Epithelial cell of umbilical artery (primary cell): ENCODE results near the gene IFNE. TPM values are rescaled to one million over a fixed set of nuclear protein-coding genes. Genes with fewer than 3 reads are reported as not detected.

Experiments used
- total RNA-seq: library from RNA; depleted of rRNA; stranded (reverse); fragments of >200 nt; gene quantifications from 2 replicates; pipeline ENCODE4 v1.2.3, GENCODE V29; 2014

IFNE gene
- total RNA-seq, result 0.32 and 3.6 TPM in 2 replicates

GRCh38 chr9:21482213-21482612, at the start of gene IFNE:
Gene IFNE, minus strand, starts transcription at chr9:21482313. Its CDS starts 619 bp downstream, at chr9:21481694.

GRCh38 chr9:21440139-21440538, 42.0 kb downstream of the IFNE start, which contains the start of gene IFNA1:
Gene IFNA1, plus strand, starts transcription at chr9:21440439. Its CDS starts 69 bp downstream, at chr9:21440508.

Other genes starting within 250 kb of the IFNE start
- gene IFNA14, start 242.3 kb downstream of the IFNE start, total RNA-seq, result not detected in 2 replicates
- gene IFNA5, start 177.0 kb downstream of the IFNE start, total RNA-seq, result under 0.01 TPM in 1 of 2 replicates, not detected in the other
- 37.7 and 38.8 TPM in 2 replicates for gene KLHL9, start 146.9 kb downstream of the IFNE start, total RNA-seq
- gene IFNA6, start 131.4 kb downstream of the IFNE start, total RNA-seq, result not detected in 2 replicates
- gene IFNA13, start 114.3 kb downstream of the IFNE start, total RNA-seq, result not detected in 2 replicates
- not detected in 2 replicates for gene IFNA2, start 96.9 kb downstream of the IFNE start, total RNA-seq
- gene IFNA8, start 73.2 kb downstream of the IFNE start, total RNA-seq, result not detected in 2 replicates
- gene IFNA1, start 41.9 kb downstream of the IFNE start, total RNA-seq, result not detected in 2 replicates